H1 (cell line): ENCODE measurements around the gene ENPP3. TPM values are rescaled to one million over a fixed set of nuclear protein-coding genes. Genes with fewer than 3 reads are reported as not detected.
A peak's percentile ranks its signal among the peaks of the same experiment; 100 is the strongest.

Experiments used
- CHD7 ChIP-seq: fragments of 300-600 bp; sonication (generic); IDR thresholded peaks from 2 replicates; pipeline ENCODE4 v1.7.1; 2012; ENCODE audit warnings: low read length, moderate library complexity, mild to moderate bottlenecking, inconsistent platforms; ENCODE audit not compliant: insufficient replicate concordance
- EP300 ChIP-seq, 2 experiments: IDR thresholded peaks; 1 replicate in 1 of 2; 2 replicates in 1 of 2; pipeline ENCODE4 v1.6.1; 2011 to 2012; ENCODE audit warnings: low read depth in 2 of 2, low read length in 2 of 2, mild to moderate bottlenecking in 2 of 2, borderline replicate concordance in 1 of 2, inconsistent platforms in 1 of 2, moderate library complexity in 1 of 2
- NANOG ChIP-seq: IDR thresholded peaks from 2 replicates; pipeline ENCODE4 v1.6.1; 2011; ENCODE audit warnings: low read length, low read depth, mild to moderate bottlenecking, inconsistent platforms; ENCODE audit not compliant: insufficient read depth, poor library complexity, severe bottlenecking
- SRF ChIP-seq: IDR thresholded peaks from 2 replicates; pipeline ENCODE4 v1.6.1; 2011; ENCODE audit warnings: mild to moderate bottlenecking, low read depth, low read length, moderate library complexity
- polyA plus RNA-seq, 7 experiments: library from polyadenylated mRNA; depleted of rRNA in 3 of 7; stranded (reverse) in 5 of 7; unstranded in 2 of 7; fragments of >200 nt in 5 of 7; fragments of 200-250 nt in 2 of 7; gene quantifications; 1 replicate in 5 of 7; 2 replicates in 1 of 7; 4 replicates in 1 of 7; pipeline versions ENCODE4 v1.2.1 to v1.2.3, GENCODE V29; 2011 to 2013; ENCODE audit warnings: missing spikeins in 2 of 7, mixed read lengths in 2 of 7
- total RNA-seq: library from RNA; stranded (reverse); fragmentation: NEBNext Ultra II Directional; extraction: Animal tissue kit (Norgen Biotek cat#: 25700); gene quantifications from 2 replicates; pipeline ENCODE4 v1.2.1, GENCODE V29; 2021

ENPP3 gene
- total and polyA plus RNA-seq, 2 of the 8 experiments (the other 6 are each of a cell fraction or from before 2014, with no cell fraction given): 0.11 TPM; not detected in 1

- no peak for TF ChIP-seq CHD7
- TF ChIP-seq SRF: peak; percentile 67
- no peak for TF ChIP-seq NANOG
- no peak for TF ChIP-seq EP300 (IDR thresholded peaks at IDR 0.05; ENCODE audit: borderline replicate concordance in 1 of 2, low read depth in 2 of 2, low read length in 2 of 2)
Observed at GRCh38 chr6:131733376-131734016, 96.4 kb downstream of the ENPP3 start (continued).
